OCI-LY7 (cell line): Measurements from ENCODE around the gene LPIN2. TPM values are rescaled to one million over a fixed set of nuclear protein-coding genes. Genes with fewer than 3 reads are reported as not detected.

Source experiments
- BruUV-seq: library from RNA; stranded (reverse); fragments of 400-500 nt; replicated peaks from 2 replicates; lab custom pipeline; 2021; lab: Mats Ljungman, UMichigan
- CTCF ChIA-PET: fragments of 300-600 bp; sonication (Branson Sonifier 250); formaldehyde crosslinking; loops from one replicate; lab custom pipeline; 2022; ENCODE audit warnings: antibody characterized with exemption; ENCODE audit not compliant: unreplicated experiment; lab: Charles Lee
- POLR2A ChIA-PET: fragments of 300-600 bp; sonication (Branson Sonifier 250); formaldehyde crosslinking; loops from one replicate; lab custom pipeline; 2022; ENCODE audit warnings: antibody characterized with exemption; lab: Charles Lee
- DNase-seq: peaks from one replicate; pipeline ENCODE4 v3.0.0-alpha.2; 2015; ENCODE audit warnings: low spot score
- H2AFZ ChIP-seq: fragments of 200-600 bp; sonication (generic), shearing (Covaris generic); 2 replicates; pipeline ENCODE4 v1.6.1; 2014; ENCODE audit warnings: mild to moderate bottlenecking, antibody characterized with exemption, low read length, moderate library complexity
- H3K27ac ChIP-seq: fragments of 200-600 bp; sonication (generic); 2 replicates; pipeline ENCODE4 v1.5.1; 2014; ENCODE audit warnings: mixed run types, low read depth, mild to moderate bottlenecking, moderate library complexity, low read length, inconsistent platforms; ENCODE audit not compliant: poor library complexity, severe bottlenecking
- H3K36me3 ChIP-seq: fragments of 200-600 bp; sonication (generic); 2 replicates; pipeline ENCODE4 v1.6.1; 2014; ENCODE audit warnings: mild to moderate bottlenecking, antibody characterized with exemption, low read length, moderate library complexity, mixed read lengths; ENCODE audit not compliant: insufficient read depth
- H3K4me1 ChIP-seq: fragments of 200-600 bp; sonication (generic); 2 replicates; pipeline ENCODE4 v1.5.1; 2014; ENCODE audit warnings: mild to moderate bottlenecking, low read length; ENCODE audit not compliant: insufficient read depth, poor library complexity, severe bottlenecking
- H3K4me2 ChIP-seq: fragments of 200-600 bp; sonication (generic); 2 replicates; pipeline ENCODE4 v1.6.1; 2014; ENCODE audit warnings: mild to moderate bottlenecking, low read length
- H3K4me3 ChIP-seq: fragments of 200-600 bp; sonication (generic); 2 replicates; pipeline ENCODE4 v1.5.1; 2014; ENCODE audit warnings: mild to moderate bottlenecking, low read depth, low read length; ENCODE audit not compliant: poor library complexity, severe bottlenecking
- H3K79me2 ChIP-seq: fragments of 200-600 bp; sonication (generic); 2 replicates; pipeline ENCODE4 v1.6.1; 2016; ENCODE audit warnings: low read depth, mild to moderate bottlenecking, low read length, moderate library complexity, mixed read lengths; ENCODE audit not compliant: insufficient read depth
- H3K9me2 ChIP-seq: fragments of 200-600 bp; sonication (generic); 2 replicates; pipeline ENCODE4 v1.6.1; 2016; ENCODE audit warnings: mild to moderate bottlenecking, low read length, mixed read lengths; ENCODE audit not compliant: insufficient read depth
- H3K9me3 ChIP-seq: fragments of 200-600 bp; sonication (generic); 2 replicates; pipeline ENCODE4 v1.6.1; 2014; ENCODE audit warnings: mild to moderate bottlenecking, mixed run types, low read length, mixed read lengths
- H4K20me1 ChIP-seq: fragments of 200-600 bp; sonication (generic); 2 replicates; pipeline ENCODE4 v1.6.1; 2014; ENCODE audit warnings: mild to moderate bottlenecking, antibody characterized with exemption, low read length, moderate library complexity, mixed read lengths; ENCODE audit not compliant: insufficient read depth
- EZH2phosphoT487 ChIP-seq: fragments of 200-600 bp; sonication (generic); IDR thresholded peaks from 2 replicates; pipeline ENCODE4 v1.6.1; 2018; ENCODE audit warnings: low read depth, borderline replicate concordance, mild to moderate bottlenecking, mixed run types, antibody characterized with exemption, low read length, moderate library complexity, mixed read lengths
- intact Hi-C: fragments of 100-400 bp; cut with micrococcal nuclease; formaldehyde crosslinking; loops from one replicate; pipeline ENCODE4 v1.10.0; 2022; ENCODE audit not compliant: unreplicated experiment
- total RNA-seq, 2 experiments: library from RNA; depleted of rRNA in 1 of 2; stranded (reverse); fragments of >200 nt in 1 of 2; shearing (Covaris generic) in 1 of 2; gene quantifications; 2 replicates each; pipeline ENCODE4 v1.2.3, GENCODE V29; 2014 to 2022
- TF ChIP-seq, protein P1 (sequence below): fragments of 200-600 bp; sonication (generic); conservative IDR thresholded peaks from 2 replicates; pipeline ENCODE4 v1.5.1; 2014; ENCODE audit warnings: mild to moderate bottlenecking, antibody characterized with exemption, low read length, moderate library complexity, mixed read lengths

Gene LPIN2
- total RNA-seq, 2 experiments from 2014 or later = 18.9 to 20.1 TPM

DNA sequence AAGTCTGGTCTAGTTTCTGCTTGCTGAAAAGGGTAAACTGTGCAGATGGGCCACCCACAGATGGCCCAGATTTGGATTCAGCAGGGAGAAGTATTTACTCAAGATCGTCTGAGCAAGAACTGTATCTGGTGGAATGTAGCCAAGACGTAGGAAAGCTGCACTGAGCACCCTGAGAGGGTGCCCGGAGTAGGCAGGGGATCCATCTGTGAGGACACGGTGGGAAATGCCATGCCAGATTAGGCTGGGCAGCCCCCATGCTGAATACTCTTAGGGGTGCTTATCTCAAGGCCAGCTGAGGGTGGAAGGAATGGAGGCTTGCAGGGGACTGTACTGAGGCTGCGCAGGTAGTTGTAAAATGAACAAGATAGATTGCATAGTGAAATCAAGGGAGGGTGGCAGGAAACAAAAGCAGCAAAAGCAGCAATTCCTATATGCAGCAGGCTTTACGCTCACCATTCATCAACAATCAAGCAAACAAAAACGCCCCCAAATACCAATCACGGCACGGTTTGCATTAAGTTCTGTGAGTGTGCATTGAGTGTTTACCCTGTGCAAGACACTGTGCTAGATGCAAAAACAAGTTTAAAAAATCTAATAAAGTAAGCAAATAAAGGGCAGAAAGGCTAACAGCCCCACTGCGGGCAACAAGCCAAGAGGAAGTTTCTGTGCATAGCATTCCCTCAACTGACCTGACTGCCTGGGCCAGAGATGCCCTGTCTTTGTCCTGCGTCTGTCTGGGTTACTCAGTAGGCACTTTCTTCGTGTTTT, 32.2 kb upstream of the LPIN2 start:
- H3K4me2 ChIP-seq = no peak overlapping the region
- H2AFZ ChIP-seq = 0 out of 2 replicates have a peak overlapping the region, but pooled peaks have one; percentile 27
- CTCF ChIA-PET = no interaction called here

DNA sequence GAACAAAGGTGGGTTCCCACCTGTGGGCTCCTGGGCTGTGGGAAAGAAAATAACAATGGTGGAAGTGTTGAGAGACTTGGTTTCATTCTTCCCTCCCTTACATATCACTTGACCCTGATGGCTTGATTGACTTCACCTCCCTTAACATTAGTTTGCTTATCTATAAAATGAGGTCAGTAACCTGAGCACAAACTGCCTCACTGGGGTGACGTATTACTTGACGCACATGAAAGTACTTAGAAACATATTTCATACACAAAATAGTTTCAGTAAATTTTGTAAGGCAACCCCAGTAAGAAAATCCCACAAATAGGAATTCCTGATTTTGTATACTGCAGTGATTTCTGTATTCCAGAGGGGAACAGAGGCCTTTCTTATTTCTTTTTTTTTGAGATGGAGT, 29.4 kb upstream of the LPIN2 start:
- TF ChIP-seq, protein P1, sequence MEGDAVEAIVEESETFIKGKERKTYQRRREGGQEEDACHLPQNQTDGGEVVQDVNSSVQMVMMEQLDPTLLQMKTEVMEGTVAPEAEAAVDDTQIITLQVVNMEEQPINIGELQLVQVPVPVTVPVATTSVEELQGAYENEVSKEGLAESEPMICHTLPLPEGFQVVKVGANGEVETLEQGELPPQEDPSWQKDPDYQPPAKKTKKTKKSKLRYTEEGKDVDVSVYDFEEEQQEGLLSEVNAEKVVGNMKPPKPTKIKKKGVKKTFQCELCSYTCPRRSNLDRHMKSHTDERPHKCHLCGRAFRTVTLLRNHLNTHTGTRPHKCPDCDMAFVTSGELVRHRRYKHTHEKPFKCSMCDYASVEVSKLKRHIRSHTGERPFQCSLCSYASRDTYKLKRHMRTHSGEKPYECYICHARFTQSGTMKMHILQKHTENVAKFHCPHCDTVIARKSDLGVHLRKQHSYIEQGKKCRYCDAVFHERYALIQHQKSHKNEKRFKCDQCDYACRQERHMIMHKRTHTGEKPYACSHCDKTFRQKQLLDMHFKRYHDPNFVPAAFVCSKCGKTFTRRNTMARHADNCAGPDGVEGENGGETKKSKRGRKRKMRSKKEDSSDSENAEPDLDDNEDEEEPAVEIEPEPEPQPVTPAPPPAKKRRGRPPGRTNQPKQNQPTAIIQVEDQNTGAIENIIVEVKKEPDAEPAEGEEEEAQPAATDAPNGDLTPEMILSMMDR = no peak
- TF ChIP-seq EZH2phosphoT487 = no peak
- CTCF ChIA-PET = no interaction called here
- 0 out of 2 replicates have a peak overlapping the region, but pooled peaks have one; percentile 35 for H2AFZ ChIP-seq

More for the DNA sequence above, 32.2 kb upstream of the LPIN2 start:
- no peaks in the 10 kb centered on the region for H3K79me2 ChIP-seq
- H3K4me3 ChIP-seq = no peak overlapping the region
- no peaks in the 10 kb centered on the region for H3K4me1 ChIP-seq
- no peaks in the 10 kb centered on the region for H3K9me3 ChIP-seq
- H3K36me3 ChIP-seq = no peaks in the 10 kb centered on the region
- no peaks in the 10 kb centered on the region for H3K9me2 ChIP-seq
- intact Hi-C loops = no loop called here
- no peak for DNase-seq
- H3K27ac ChIP-seq = no peak overlapping the region
- H4K20me1 ChIP-seq = no peaks in the 10 kb centered on the region
- no TSS peak for BruUV-seq
- POLR2A ChIA-PET = interaction anchor here (0.5 to 0.6 kb wide), 3 partner anchors 20 to 32 kb away, joined by 3 to 6 read pairs (median 4); no protein-coding TSS in a partner anchor
- TF ChIP-seq, protein P1 = no peak
- no peak for TF ChIP-seq EZH2phosphoT487

DNA sequence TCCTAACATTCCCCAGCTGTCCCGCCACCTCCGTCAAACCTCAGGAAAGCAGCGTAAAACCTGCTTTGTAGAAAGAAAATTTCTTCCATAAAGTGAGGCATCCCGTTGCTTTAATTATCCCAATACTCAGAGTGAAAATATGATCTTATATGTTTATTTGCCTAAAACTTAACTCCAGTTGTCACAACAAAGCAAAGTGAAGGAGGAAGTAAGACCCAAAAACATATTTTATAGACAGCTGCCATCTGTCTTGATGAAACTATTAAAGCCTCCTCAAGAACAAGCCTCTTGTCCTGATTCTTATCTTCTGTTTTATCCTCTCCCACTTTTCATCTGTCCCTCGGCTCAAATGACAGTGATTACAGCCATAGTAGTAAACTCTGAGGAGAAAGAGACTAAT, 28.9 kb upstream of the LPIN2 start:
- no TSS peak for BruUV-seq
- intact Hi-C loops = no loop called here
- Histone ChIP-seq H3K79me2 (no peaks in the 10 kb centered on the region), H3K4me2 (no peak overlapping the region), H4K20me1 (no peaks in the 10 kb centered on the region), H3K9me3 (no peaks in the 10 kb centered on the region), H3K9me2 (no peaks in the 10 kb centered on the region), H3K27ac (no peak overlapping the region), H2AFZ (0 out of 2 replicates have a peak overlapping the region, but pooled peaks have one; percentile 35), H3K36me3 (no peaks in the 10 kb centered on the region), H3K4me1 (peaks cover 7% of the 10 kb centered on the region), H3K4me3 (no peak overlapping the region)
- POLR2A ChIA-PET = interaction anchor here (0.6 kb wide), 1 partner anchor 35 kb away, joined by 3 read pairs; no protein-coding TSS in a partner anchor
- CTCF ChIA-PET = no interaction called here
- TF ChIP-seq, protein P1 = no peak
- no peak for TF ChIP-seq EZH2phosphoT487
- DNase-seq = no peak

More for the DNA sequence above, 29.4 kb upstream of the LPIN2 start:
- H3K79me2 ChIP-seq = no peaks in the 10 kb centered on the region
- H4K20me1 ChIP-seq = no peaks in the 10 kb centered on the region
- H3K4me1 ChIP-seq = peaks cover 4% of the 10 kb centered on the region
- DNase-seq = no peak
- H3K27ac ChIP-seq = no peak overlapping the region
- POLR2A ChIA-PET = no interaction called here
- no peak overlapping the region for H3K4me2 ChIP-seq
- H3K36me3 ChIP-seq = no peaks in the 10 kb centered on the region
- intact Hi-C loops = no loop called here
- H3K9me3 ChIP-seq = no peaks in the 10 kb centered on the region
- no TSS peak for BruUV-seq
- H3K9me2 ChIP-seq = no peaks in the 10 kb centered on the region
- no peak overlapping the region for H3K4me3 ChIP-seq
